Common myeloid progenitor, CD34-positive (primary cell): ENCODE results near the gene VSIG10L.

Experiments
- CTCF ChIA-PET: fragments of 350-600 bp; sonication (Branson Sonifier 250); formaldehyde crosslinking; loops from one replicate; lab custom pipeline; 2021; ENCODE audit warnings: antibody characterized with exemption; lab: Charles Lee
- POLR2A ChIA-PET: fragments of 350-600 bp; sonication (Branson Sonifier 250); formaldehyde crosslinking; loops from one replicate; lab custom pipeline; 2021; ENCODE audit warnings: antibody characterized with exemption; lab: Charles Lee
- DNase-seq, 3 donors: peaks; one replicate each; pipeline versions ENCODE4 v3.0.0 to v3.0.0-alpha.2; 2013
- H3K27ac ChIP-seq, 2 experiments: 1 replicate in 1 of 2; 2 replicates in 1 of 2; pipeline ENCODE4 v1.7.0; 2013; ENCODE audit warnings: inconsistent platforms in 2 of 2, low read length in 2 of 2, mild to moderate bottlenecking in 2 of 2, low read depth in 1 of 2, moderate library complexity in 1 of 2; ENCODE audit not compliant: severe bottlenecking in 2 of 2, insufficient read depth in 1 of 2, poor library complexity in 1 of 2
- H3K27me3 ChIP-seq, 5 experiments: replicated peaks in 2 of 5; 1 replicate in 3 of 5; 2 replicates in 2 of 5; pipeline versions ENCODE4 v1.6.1 to v1.7.0; 2013; ENCODE audit warnings: low read length in 4 of 5, mild to moderate bottlenecking in 2 of 5, moderate library complexity in 2 of 5, inconsistent platforms in 1 of 5; ENCODE audit not compliant: insufficient read depth in 5 of 5, control insufficient read depth in 4 of 5
- H3K36me3 ChIP-seq, 4 experiments: 1 replicate in 2 of 4; 2 replicates in 2 of 4; pipeline versions ENCODE4 v1.6.1 to v1.7.0; 2013; ENCODE audit warnings: low read length in 3 of 4, control low read depth in 1 of 4, mild to moderate bottlenecking in 1 of 4; ENCODE audit not compliant: control insufficient read depth in 4 of 4, insufficient read depth in 4 of 4
- H3K4me1 ChIP-seq, 4 experiments: 1 replicate in 3 of 4; 2 replicates in 1 of 4; pipeline versions ENCODE4 v1.6.1 to v1.7.1; 2013; ENCODE audit warnings: low read length in 3 of 4, mild to moderate bottlenecking in 3 of 4, control low read depth in 1 of 4, inconsistent platforms in 1 of 4, moderate library complexity in 1 of 4; ENCODE audit not compliant: control insufficient read depth in 4 of 4, insufficient read depth in 4 of 4; ENCODE audit errors: control extremely low read depth in 1 of 4
- H3K4me3 ChIP-seq, 7 experiments: 1 replicate in 4 of 7; 2 replicates in 3 of 7; pipeline versions ENCODE4 v1.5.1 to v1.7.0; 2013; ENCODE audit warnings: mild to moderate bottlenecking in 7 of 7, low read length in 6 of 7, moderate library complexity in 6 of 7, inconsistent platforms in 2 of 7, low read depth in 2 of 7, control low read depth in 1 of 7; ENCODE audit not compliant: insufficient read depth in 4 of 7, control insufficient read depth in 1 of 7; ENCODE audit errors: extremely low read depth in 1 of 7
- H3K9me3 ChIP-seq, 5 experiments: 1 replicate in 4 of 5; 2 replicates in 1 of 5; pipeline versions ENCODE4 v1.6.1 to v1.7.1; 2013; ENCODE audit warnings: low read length in 4 of 5, mild to moderate bottlenecking in 2 of 5, inconsistent platforms in 1 of 5, low read depth in 1 of 5, moderate library complexity in 1 of 5; ENCODE audit not compliant: control insufficient read depth in 4 of 5, insufficient read depth in 2 of 5; ENCODE audit errors: control extremely low read depth in 1 of 5
- WGBS: methylation state at CpG from one replicate; pipeline ENCODE4 v1.1.5; 2013; ENCODE audit not compliant: insufficient coverage; 5-methylcytosine and 5-hydroxymethylcytosine counted together

VSIG10L gene

GRCh38 chr19:51370230-51370629 lies 28.3 kb upstream of the VSIG10L start:
- ChIA-PET POLR2A (no interaction called here), CTCF (interaction anchor here (1.1 kb wide), 1 partner anchor 30 kb away, joined by 4 read pairs; no protein-coding TSS in a partner anchor)
- H3K4me3 ChIP-seq, result peak overlapping the region in 1 of 7 experiments; percentile 68
- peaks cover 3 to 91% (median 66%) of the 10 kb centered on the region in 4 experiments for H3K4me1 ChIP-seq
- 97% methylated on average over 4 of the region's 4 CpGs for WGBS
- H3K27ac ChIP-seq, result no peak overlapping the region
- no peaks in the 10 kb centered on the region for H3K36me3 ChIP-seq
- no peak for DNase-seq
- H3K9me3 ChIP-seq, result no peaks in the 10 kb centered on the region
- no peaks in the 10 kb centered on the region for H3K27me3 ChIP-seq

GRCh38 chr19:51368366-51369282 lies 26.7 kb upstream of the VSIG10L start, which contains the start of gene CLDND2:
CLDND2 (minus strand) TSS chr19:51369003; CDS start chr19:51368577, 426 bp downstream.
- POLR2A ChIA-PET, result interaction anchor here (0.8 kb wide), 1 partner anchor 8 kb away, joined by 3 read pairs; no protein-coding TSS in a partner anchor
- WGBS, result 18% methylated on average over 12 of the region's 23 CpGs
- peak in 2 of 3 donors; percentile 78 for DNase-seq

GRCh38 chr19:51367565-51368365 lies 25.8 kb upstream of the VSIG10L start:
- Histone ChIP-seq H3K27me3 (no peaks in the 10 kb centered on the region), H3K4me1 (peaks cover 2 to 79% (median 68%) of the 10 kb centered on the region in 4 experiments), H3K36me3 (no peaks in the 10 kb centered on the region), H3K9me3 (no peaks in the 10 kb centered on the region), H3K27ac (peak overlapping the region in 1 of 2 experiments; percentile 89), H3K4me3 (peak overlapping the region; percentile 71 to 97 (median 79))
- peak; percentile 96 to 97 (median 97) for DNase-seq
- CTCF ChIA-PET, result interaction anchor here (1.5 kb wide), 1 partner anchor 36 kb away, joined by 3 read pairs; no protein-coding TSS in a partner anchor
- POLR2A ChIA-PET, result interaction anchor here (0.7 to 0.8 kb wide), 2 partner anchors 9 to 23 kb away, joined by 3 to 4 read pairs; partner anchors contain the start of gene C19orf84
- WGBS, result under 1% methylated on average over 47 of the region's 64 CpGs

More at GRCh38 chr19:51368366-51369282, 26.7 kb upstream of the VSIG10L start, which contains the start of gene CLDND2:
- CTCF ChIA-PET, result interaction anchor here (1.0 to 1.5 kb wide), 3 partner anchors 12 to 52 kb away, joined by 3 to 4 read pairs (median 3); no protein-coding TSS in a partner anchor
- H3K4me3 ChIP-seq, result peak within 1 kb of the TSS; percentile 71 to 97 (median 79)
- H3K27ac ChIP-seq, result peak within 1 kb of the TSS in 1 of 2 experiments; percentile 75
- H3K36me3 ChIP-seq, result no peaks in the 10 kb centered on the region
- no peaks in the 10 kb centered on the region for H3K9me3 ChIP-seq
- no peaks in the 10 kb centered on the region for H3K27me3 ChIP-seq
- peaks cover 2 to 82% (median 71%) of the 10 kb centered on the region in 4 experiments for H3K4me1 ChIP-seq

- H3K4me3 ChIP-seq, result peak overlapping the region; percentile 71 to 97 (median 79)
- ChIA-PET POLR2A (interaction anchor here (0.7 kb wide), 1 partner anchor 23 kb away, joined by 4 read pairs; the partner anchor contains the start of gene C19orf84), CTCF (interaction anchor here (1.5 kb wide), 1 partner anchor 36 kb away, joined by 3 read pairs; no protein-coding TSS in a partner anchor)
- DNase-seq, result no peak
- H3K36me3 ChIP-seq, result no peaks in the 10 kb centered on the region
- peaks cover 0 to 79% (median 67%) of the 10 kb centered on the region in 4 experiments for H3K4me1 ChIP-seq
- WGBS, result 0% methylated on average over 15 of the region's 15 CpGs
- H3K27ac ChIP-seq, result peak overlapping the region; percentile 55 to 89
- no peaks in the 10 kb centered on the region for H3K27me3 ChIP-seq
- H3K9me3 ChIP-seq, result no peaks in the 10 kb centered on the region
Observed at GRCh38 chr19:51367255-51367564, 25.3 kb upstream of the VSIG10L start.

- POLR2A ChIA-PET, result interaction anchor here (1.1 kb wide), 1 partner anchor 12 kb away, joined by 3 read pairs; no protein-coding TSS in a partner anchor
- under 1% methylated on average over 43 of the region's 54 CpGs for WGBS
- peak overlapping the region; percentile 55 to 89 for H3K27ac ChIP-seq
Observed at GRCh38 chr19:51366389-51367254, 24.7 kb upstream of the VSIG10L start.

More at GRCh38 chr19:51366389-51367254, 24.7 kb upstream of the VSIG10L start:
- CTCF ChIA-PET, result interaction anchor here (1.5 to 1.6 kb wide), 2 partner anchors 26 to 35 kb away, joined by 3 to 4 read pairs; no protein-coding TSS in a partner anchor
- Histone ChIP-seq H3K27me3 (no peaks in the 10 kb centered on the region), H3K4me3 (peak overlapping the region; percentile 71 to 97 (median 79)), H3K36me3 (no peaks in the 10 kb centered on the region), H3K9me3 (no peaks in the 10 kb centered on the region), H3K4me1 (peaks cover 0 to 73% (median 64%) of the 10 kb centered on the region in 4 experiments)
- peak; percentile 95 to 97 (median 97) for DNase-seq
